Measurements from ENCODE around the gene MSH3.
A peak's percentile ranks its signal among the peaks of the same experiment; 100 is the strongest.

The MSH3 gene

GRCh38 chr5:80919678-80920196 lies 265.3 kb downstream of the MSH3 start:
- ChIA-PET CTCF (interaction anchor here (0.7 kb wide), 1 partner anchor 215 kb away, joined by 3 read pairs; no protein-coding TSS in a partner anchor), POLR2A (no interaction called here)
- no peak overlapping the region for H3K27ac ChIP-seq (ENCODE audit: extremely low read depth, low read depth, low read length)
- H3K9me3 ChIP-seq (ENCODE audit: control insufficient read depth, insufficient read depth, low read depth, low read length) = no peaks in the 10 kb centered on the region
- H3K4me3 ChIP-seq (ENCODE audit: low read depth, low read length) = no peak overlapping the region
- TF ChIP-seq ZNF544 (tag by site-specific recombination; IDR thresholded peaks at IDR 0.05) = no peak
- peak; percentile 64; the same call in 1 of the 2 replicates for TF ChIP-seq ZNF768 (tag by site-specific recombination; IDR thresholded peaks at IDR 0.05)
- no peaks in the 10 kb centered on the region for H3K36me3 ChIP-seq (ENCODE audit: control insufficient read depth in 2 of 2, insufficient read depth in 1 of 2, low read length in 2 of 2)
- no peaks in the 10 kb centered on the region for H3K4me1 ChIP-seq (ENCODE audit: control insufficient read depth, insufficient read depth, low read length)

DNA sequence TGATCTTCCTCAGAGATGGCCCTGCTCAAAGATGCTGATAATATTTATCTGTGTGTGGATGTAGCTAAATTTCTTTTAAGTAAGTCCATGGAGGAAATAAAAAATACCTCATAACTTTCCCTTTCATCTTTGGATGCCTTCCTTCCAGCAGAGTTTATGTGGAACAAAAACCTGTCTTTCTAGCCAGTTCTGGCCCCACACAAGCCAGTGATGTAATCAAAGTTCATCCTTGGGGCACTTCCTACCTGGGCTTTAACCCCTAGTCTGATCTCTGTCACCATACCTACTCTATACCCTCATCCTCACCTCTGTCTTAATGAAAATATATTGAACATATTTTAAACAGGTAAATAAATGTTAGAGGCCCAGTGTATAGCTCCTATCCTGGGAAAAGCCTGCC lies 265.9 kb downstream of the MSH3 start:
- H3K36me3 ChIP-seq (ENCODE audit: control insufficient read depth in 2 of 2, insufficient read depth in 1 of 2, low read length in 2 of 2) = no peaks in the 10 kb centered on the region
- H3K4me3 ChIP-seq (ENCODE audit: low read depth, low read length) = no peak overlapping the region
- CTCF ChIA-PET = interaction anchor here (2.3 kb wide), 1 partner anchor 188 kb away, joined by 9 read pairs; no protein-coding TSS in a partner anchor
- POLR2A ChIA-PET = no interaction called here
- H3K27ac ChIP-seq (ENCODE audit: extremely low read depth, low read depth, low read length) = no peak overlapping the region
- TF ChIP-seq YY2 (tag by site-specific recombination; IDR thresholded peaks at IDR 0.05) = no peak
- H3K9me3 ChIP-seq (ENCODE audit: control insufficient read depth, insufficient read depth, low read depth, low read length) = no peaks in the 10 kb centered on the region
- H3K4me1 ChIP-seq (ENCODE audit: control insufficient read depth, insufficient read depth, low read length) = no peaks in the 10 kb centered on the region

DNA sequence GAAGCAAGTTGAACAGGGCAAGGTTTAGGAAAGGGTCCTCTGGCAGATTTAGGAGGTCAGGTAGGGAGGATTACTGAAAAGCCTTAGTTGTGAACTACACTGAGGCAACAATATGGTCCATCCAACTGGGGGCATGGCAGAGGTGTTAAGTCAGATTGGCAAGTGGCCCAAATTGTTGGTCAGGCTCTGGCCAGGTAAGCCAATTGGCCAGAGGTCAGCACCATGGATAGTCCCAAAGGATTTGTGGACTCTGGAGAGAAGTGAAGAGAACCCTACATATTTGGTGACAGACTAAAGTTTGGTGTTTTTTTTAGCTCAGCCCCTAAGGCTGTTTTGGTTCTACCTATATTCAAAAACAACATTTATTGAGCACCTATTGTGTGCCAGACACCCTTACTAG lies 266.6 kb downstream of the MSH3 start:
- CTCF ChIA-PET = interaction anchor here (0.6 to 2.3 kb wide), 2 partner anchors 187 to 190 kb away, joined by 4 to 9 read pairs; no protein-coding TSS in a partner anchor

More for the DNA sequence above, 266.6 kb downstream of the MSH3 start:
- no peaks in the 10 kb centered on the region for H3K9me3 ChIP-seq (ENCODE audit: control insufficient read depth, insufficient read depth, low read depth, low read length)
- POLR2A ChIA-PET = no interaction called here
- TF ChIP-seq ZBTB11 (tag by site-specific recombination; conservative IDR thresholded peaks at IDR 0.05; ENCODE audit: low read depth) (no peak), REST (tag by site-specific recombination; IDR thresholded peaks at IDR 0.05) (peak; percentile 91)
- no peaks in the 10 kb centered on the region for H3K4me1 ChIP-seq (ENCODE audit: control insufficient read depth, insufficient read depth, low read length)
- no peak overlapping the region for H3K27ac ChIP-seq (ENCODE audit: extremely low read depth, low read depth, low read length)
- no peak overlapping the region for H3K4me3 ChIP-seq (ENCODE audit: low read depth, low read length)
- H3K36me3 ChIP-seq (ENCODE audit: control insufficient read depth in 2 of 2, insufficient read depth in 1 of 2, low read length in 2 of 2) = no peaks in the 10 kb centered on the region

All from HEK293 (cell line).